OCI-LY1 (cell line): ENCODE measurements around the gene IL17RD.

Experiments
- CTCF ChIP-seq: fragments of 200-600 bp; sonication (generic), shearing (Covaris generic); IDR thresholded peaks from 2 replicates; pipeline ENCODE4 v1.5.1; 2017; ENCODE audit warnings: mild to moderate bottlenecking, antibody characterized with exemption, low read length, moderate library complexity, mixed read lengths
- EZH2 ChIP-seq: fragments of 200-600 bp; sonication (generic), shearing (Covaris generic); IDR thresholded peaks from 2 replicates; pipeline ENCODE4 v1.8.0; 2017; ENCODE audit warnings: borderline replicate concordance, mixed run types, mild to moderate bottlenecking, antibody characterized with exemption, low read length, moderate library complexity, mixed read lengths

GRCh38 chr3:57154470-57155309, 10.5 kb downstream of the IL17RD start:
- TF ChIP-seq CTCF (no peak), EZH2 (no peak)
